Measurements from ENCODE around the gene YIPF6.
"Not testable (repeated sequence)": the region's sequence is repeated elsewhere in the genome, so short reads cannot be mapped to it uniquely, and the experiment has no call there.

The YIPF6 gene

DNA sequence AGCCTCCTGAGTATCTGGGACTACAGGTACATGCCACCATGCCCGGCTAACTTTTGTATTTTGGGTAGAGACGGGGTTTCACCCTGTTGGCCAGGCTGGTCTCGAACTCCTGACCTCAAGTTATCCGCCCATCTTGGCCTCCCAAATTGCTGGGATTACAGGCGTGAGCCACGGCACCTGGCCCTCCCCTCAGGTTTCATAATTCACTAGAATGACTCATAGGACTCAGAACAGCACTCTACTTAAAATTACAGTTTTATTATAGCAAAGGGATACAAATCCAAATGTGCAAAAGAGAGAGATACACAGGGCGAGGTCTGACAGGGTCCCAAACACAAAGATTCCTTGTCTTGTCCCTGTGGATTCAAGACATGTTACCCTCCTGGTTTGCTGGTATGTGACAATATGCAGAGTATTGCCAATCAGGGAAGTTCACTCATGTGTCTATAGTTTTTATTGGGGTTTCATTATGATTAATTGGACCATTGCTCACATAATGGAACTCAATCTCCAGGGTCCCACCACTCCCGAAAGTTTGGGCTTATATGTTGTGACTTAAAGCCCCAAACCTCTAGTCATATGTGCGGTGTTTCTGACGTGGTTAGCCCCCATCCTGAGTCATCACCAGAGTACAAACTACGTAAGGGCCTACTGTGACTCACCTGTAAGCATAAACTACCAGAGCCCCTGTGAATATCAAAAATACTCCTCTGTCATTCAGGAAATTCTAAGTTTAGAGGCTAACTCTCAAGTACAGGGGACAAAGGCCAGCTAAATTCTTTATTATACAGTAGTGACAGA lies 5.2 kb downstream of the YIPF6 start:
- in situ Hi-C loops (cut with HindIII; ENCODE audit: low sequenced_read_pairs): no loop called here

DNA sequence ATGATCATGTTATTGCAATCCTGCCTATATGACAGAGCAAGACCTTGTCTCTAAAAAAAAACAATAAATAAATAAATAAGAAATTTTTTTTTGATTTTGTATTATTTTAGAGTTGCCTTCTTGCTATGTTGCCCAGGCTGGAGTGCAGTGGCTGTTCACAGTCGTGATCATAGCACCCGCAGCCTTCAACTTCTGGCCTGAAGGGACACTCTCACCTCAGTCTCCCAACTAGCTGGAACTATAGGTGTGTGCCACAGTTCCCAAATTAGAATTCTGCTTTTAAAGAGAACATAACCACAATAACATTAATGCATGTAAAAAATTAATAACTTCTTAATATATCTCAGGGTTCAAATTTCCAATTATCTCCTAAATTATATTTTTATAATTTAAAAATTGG lies 7.8 kb downstream of the YIPF6 start:
- in situ Hi-C loops (cut with HindIII; ENCODE audit: low sequenced_read_pairs): no loop called here

DNA sequence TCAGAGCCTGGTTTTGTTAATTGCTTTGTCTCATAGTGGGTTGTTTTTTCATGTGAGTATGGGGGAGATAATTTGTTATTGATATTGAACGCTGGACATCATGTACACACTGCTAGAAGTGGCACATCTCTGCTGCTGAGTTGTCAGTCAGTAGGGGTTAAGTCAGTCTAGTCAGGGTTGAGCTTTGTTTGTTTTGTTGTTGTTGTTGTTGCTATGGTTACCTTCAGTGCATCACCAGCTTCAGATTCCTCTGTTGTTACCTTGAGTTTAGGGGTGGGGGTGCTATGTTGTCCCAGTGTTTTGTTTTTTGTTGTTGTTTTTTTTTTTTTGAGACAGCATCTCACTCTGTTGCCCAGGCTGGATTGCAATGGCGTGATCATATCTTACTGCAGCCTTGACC lies 9.9 kb downstream of the YIPF6 start:
- in situ Hi-C loops (cut with HindIII; ENCODE audit: low sequenced_read_pairs): no loop called here

DNA sequence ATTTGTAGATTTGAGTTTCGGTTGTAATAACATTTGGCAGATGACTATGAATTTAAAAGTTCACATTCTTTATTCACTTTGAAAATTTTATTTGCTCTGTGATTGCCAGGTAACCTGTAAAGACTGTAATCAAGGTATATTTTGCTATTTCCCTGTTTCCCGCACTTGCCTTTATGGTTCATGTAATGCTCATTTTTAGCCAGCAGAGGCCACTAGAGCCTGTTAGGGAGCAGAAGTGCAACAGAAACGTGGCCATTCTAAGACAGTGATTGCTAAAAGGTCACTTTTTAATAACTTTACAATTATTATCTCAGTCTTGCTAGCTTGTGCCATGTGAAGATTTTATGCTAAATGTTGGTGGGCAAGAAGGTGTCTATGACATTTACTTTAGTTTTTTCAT lies 12.4 kb downstream of the YIPF6 start:
- in situ Hi-C loops (cut with HindIII; ENCODE audit: low sequenced_read_pairs): no loop called here

DNA sequence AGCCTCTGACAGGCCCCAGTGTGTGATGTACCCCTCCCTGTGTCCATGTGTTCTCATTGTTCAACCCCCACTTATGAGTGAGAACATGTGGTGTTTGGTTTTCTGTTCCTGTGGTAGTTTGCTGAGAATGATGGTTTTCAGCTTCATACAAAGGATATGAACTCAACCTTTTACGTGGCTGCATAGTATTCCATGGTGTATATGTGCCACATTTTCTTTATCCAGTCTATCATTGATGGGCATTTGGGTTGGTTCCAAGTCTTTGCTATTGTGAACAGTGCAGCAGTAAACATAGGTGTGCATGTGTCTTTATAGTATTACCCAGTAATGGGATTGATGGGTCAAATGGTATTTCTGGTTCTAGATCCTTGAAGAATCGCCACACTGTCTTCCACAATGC lies 25.8 kb downstream of the YIPF6 start:
- in situ Hi-C loops (cut with HindIII; ENCODE audit: low sequenced_read_pairs): not testable (repeated sequence)

GRCh38 chrX:68532831-68533533 lies 34.1 kb downstream of the YIPF6 start:
- in situ Hi-C loops (cut with HindIII; ENCODE audit: low sequenced_read_pairs): no loop called here

- in situ Hi-C loops (cut with HindIII; ENCODE audit: low sequenced_read_pairs): no loop called here
Observed at GRCh38 chrX:68533656-68534055, 34.8 kb downstream of the YIPF6 start.

DNA sequence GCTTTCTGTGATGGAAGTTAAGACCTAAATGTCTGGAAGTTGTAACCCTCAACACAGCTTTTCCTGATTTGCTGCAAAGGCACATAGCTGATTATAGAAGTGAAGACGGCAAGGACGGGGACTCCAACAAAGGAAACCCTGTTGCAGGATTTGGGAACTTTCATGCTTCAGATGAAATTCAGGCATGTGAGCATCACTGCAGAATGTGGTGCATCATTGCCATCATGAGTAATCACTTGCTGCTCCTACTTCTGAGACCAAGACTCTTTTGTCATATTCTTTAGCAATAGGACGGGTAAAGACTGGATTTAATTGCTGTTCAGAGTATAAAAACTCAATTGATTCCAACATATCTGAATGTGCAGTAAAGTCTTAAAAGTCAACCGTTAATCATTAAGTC lies 35.8 kb downstream of the YIPF6 start:
- in situ Hi-C loops (cut with HindIII; ENCODE audit: low sequenced_read_pairs): no loop called here

DNA sequence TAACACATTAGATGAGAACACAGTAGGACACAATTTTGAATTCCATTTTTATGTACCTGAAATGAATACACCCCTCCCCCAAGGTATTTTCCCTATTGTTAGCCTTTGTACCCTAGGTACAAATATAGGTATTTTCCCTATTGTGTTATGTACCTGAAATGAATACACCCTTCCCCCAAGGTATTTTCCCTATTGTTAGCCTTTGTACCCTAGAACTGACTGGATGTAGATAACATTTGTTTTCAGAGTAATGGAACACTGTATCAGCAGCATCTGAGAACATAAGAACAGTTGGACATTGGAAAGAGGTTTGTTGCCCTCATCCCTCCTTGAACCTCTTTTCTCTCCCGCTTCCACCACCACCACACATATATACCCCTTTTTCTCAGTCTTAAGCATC lies 37.6 kb downstream of the YIPF6 start:
- in situ Hi-C loops (cut with HindIII; ENCODE audit: low sequenced_read_pairs): no loop called here

DNA sequence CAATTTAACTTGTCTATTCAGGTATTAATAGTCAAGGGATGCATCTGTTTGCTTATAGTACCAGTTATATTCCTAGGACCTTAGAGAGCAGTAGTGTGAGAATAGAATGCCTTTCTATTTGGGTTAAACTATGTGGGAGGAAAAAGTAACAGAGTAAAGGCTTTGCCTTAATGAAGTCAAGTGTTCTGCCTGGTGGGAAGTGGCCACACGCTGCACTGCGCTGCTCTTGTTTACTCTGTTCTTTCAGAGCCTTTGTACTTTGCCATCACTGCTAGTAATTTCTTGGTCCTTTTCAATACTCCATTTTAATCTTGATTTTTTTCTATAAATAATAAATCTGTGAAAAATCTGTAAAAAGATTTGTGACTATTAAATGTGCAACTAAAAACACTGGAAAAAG lies 38.0 kb downstream of the YIPF6 start:
- in situ Hi-C loops (cut with HindIII; ENCODE audit: low sequenced_read_pairs): no loop called here

GRCh38 chrX:68550193-68550592 lies 51.3 kb downstream of the YIPF6 start:
- in situ Hi-C loops (cut with HindIII; ENCODE audit: low sequenced_read_pairs): no loop called here

GRCh38 chrX:68556036-68556435 lies 57.2 kb downstream of the YIPF6 start:
- in situ Hi-C loops (cut with HindIII; ENCODE audit: low sequenced_read_pairs): no loop called here

DNA sequence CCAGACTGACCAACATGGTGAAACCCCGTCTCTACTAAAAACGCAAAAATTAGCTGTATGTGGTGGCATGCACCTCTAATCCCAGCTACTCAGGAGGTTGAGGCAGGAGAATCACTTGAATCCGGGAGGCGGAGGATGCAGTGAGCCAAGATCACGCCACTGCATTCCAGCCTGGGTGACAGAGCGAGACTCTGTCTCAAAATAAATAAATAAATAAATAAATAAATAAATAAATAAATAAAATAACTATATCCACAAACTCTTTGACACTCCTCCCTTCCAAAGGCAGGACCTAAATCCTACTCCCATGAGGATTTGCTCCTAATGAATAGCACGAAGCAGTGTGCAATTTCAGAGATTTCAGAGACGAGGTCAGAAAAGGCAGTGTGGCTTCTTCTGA lies 58.3 kb downstream of the YIPF6 start:
- in situ Hi-C loops (cut with HindIII; ENCODE audit: low sequenced_read_pairs): not testable (repeated sequence)

GRCh38 chrX:68559905-68560304 lies 61.1 kb downstream of the YIPF6 start:
- in situ Hi-C loops (cut with HindIII; ENCODE audit: low sequenced_read_pairs): not testable (repeated sequence)

- in situ Hi-C loops (cut with HindIII; ENCODE audit: low sequenced_read_pairs): no loop called here
Observed at GRCh38 chrX:68568136-68568535, 69.3 kb downstream of the YIPF6 start.

DNA sequence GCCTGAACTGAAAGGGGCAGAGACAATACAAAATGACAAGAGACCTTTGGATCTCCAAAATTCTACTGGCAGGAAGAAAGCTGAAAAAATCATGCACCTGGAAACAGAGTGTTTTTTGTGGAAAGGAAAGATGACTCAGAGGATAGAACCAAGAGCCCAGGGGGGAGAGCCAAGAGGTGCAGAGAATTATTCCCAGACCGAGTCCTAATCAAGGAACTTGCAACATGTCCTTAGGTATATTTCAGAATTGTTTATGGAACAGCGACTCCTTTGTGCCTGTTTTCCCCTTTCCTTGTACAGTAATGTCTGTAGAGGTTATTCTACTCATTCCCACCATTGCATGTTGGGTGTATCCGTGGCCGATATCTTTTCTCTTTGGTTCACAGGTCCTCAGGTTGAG lies 71.7 kb downstream of the YIPF6 start:
- in situ Hi-C loops (cut with HindIII; ENCODE audit: low sequenced_read_pairs): no loop called here

- in situ Hi-C loops (cut with HindIII; ENCODE audit: low sequenced_read_pairs): no loop called here
Observed at GRCh38 chrX:68571292-68571609, 72.4 kb downstream of the YIPF6 start.

- in situ Hi-C loops (cut with HindIII; ENCODE audit: low sequenced_read_pairs): no loop called here
Observed at GRCh38 chrX:68571610-68572311, 72.9 kb downstream of the YIPF6 start.

DNA sequence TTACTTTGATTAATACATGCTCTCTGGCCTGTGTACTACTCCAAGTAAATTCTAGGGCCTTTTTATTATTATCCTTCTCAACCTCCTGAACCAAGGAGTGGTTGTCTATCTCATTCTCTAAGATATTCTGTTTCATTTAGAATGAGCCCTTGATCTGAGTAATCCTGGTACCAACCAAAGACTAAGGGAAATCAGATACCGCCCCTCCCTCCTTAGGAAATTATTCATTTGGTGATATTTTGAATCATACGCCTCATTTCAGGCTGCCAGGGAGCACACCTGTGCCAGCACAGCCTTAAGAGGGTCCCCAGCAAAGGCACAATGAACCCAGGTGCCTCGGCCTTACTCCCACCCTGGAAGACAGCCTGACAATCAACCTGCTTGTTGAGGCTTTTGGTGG lies 75.4 kb downstream of the YIPF6 start:
- in situ Hi-C loops (cut with HindIII; ENCODE audit: low sequenced_read_pairs): no loop called here

DNA sequence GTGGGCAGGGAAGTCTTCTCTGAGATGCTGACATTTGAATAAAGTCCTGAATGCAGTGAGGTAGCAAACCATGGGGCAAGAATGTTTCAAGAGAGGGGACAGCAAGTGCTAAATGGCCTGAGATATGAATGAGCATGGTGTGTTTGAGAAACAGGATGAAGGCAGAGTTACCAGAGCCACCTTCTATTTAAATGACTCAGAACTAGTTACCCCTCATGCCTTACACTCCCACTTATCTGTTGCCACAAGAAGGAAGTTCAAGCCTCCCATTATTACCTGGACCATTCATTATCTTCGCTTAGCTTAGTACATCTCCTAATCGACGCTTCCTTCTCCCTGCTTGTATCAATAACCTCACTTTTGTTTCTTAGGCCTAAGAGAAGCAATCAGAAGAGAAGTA lies 81.0 kb downstream of the YIPF6 start:
- in situ Hi-C loops (cut with HindIII; ENCODE audit: low sequenced_read_pairs): no loop called here

DNA sequence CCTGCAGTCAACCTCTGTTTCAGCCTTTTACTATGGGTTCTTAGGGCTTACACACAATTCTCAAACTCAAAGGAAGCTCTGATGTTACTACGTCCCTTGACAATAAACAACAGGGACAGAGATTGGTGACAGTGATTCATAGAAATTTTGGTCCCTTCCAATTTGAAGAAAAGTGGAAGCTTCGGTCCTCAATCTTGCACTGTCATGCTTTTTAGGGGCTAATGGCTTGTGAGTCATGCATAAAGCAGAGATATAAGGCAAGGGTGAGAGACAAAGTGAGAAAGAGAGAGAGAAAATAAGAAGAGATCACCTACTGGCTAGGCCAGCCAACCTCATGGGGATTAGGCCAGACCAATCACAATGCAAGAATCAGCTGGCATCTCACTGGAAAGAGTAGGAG lies 85.4 kb downstream of the YIPF6 start:
- in situ Hi-C loops (cut with HindIII; ENCODE audit: low sequenced_read_pairs): no loop called here
